HepG2 (cell line): ENCODE results near the gene TNXB. TPM values are rescaled to one million over a fixed set of nuclear protein-coding genes. Genes with fewer than 3 reads are reported as not detected.

Source experiments
- ATAC-seq: fragments of 200-7000 bp; cut with Tn5 transposase; 3 replicates; pipeline ENCODE4 v1.9.1; 2020; ENCODE audit warnings: mild to moderate bottlenecking, moderate library complexity
- BruUV-seq: library from RNA; stranded (reverse); fragments of 400-500 nt; replicated peaks from 2 replicates; lab custom pipeline; 2021; lab: Mats Ljungman, UMichigan
- CTCF ChIA-PET: fragments of 300-600 bp; formaldehyde crosslinking; extraction: SDS; loops from one replicate; lab custom pipeline; 2021; ENCODE audit warnings: low total read pairs, inconsistent platforms, low intra/inter-chr PET ratio; lab: Yijun Ruan, JAX
- POLR2A ChIA-PET: fragments of 350-600 bp; sonication (Branson Sonifier 250); formaldehyde crosslinking; loops from one replicate; lab custom pipeline; 2020; ENCODE audit warnings: antibody characterized with exemption, inconsistent platforms; lab: Yijun Ruan, JAX
- DNase-seq: peaks from one replicate; pipeline ENCODE4 v3.0.0-alpha.2; 2015; ENCODE audit warnings: low spot score
- FAIRE-seq: peaks from 3 replicates; lab custom pipeline; 2011; peaks lifted over from hg19 to GRCh38; lab: Jason Lieb, UNC
- H2AFZ ChIP-seq: one replicate; pipeline ENCODE4 v1.6.1; 2011; ENCODE audit warnings: low read length, inconsistent platforms
- H3K27ac ChIP-seq: fragments of 300-600 bp; 3 replicates; pipeline ENCODE4 v1.8.0; 2011; ENCODE audit warnings: mixed run types, mild to moderate bottlenecking, mixed read lengths, low read length, inconsistent platforms; ENCODE audit not compliant: insufficient read depth; ENCODE audit errors: extremely low read length
- H3K27me3 ChIP-seq, 2 experiments: fragments of 200-600 bp in 1 of 2; 2 replicates in 1 of 2; 3 replicates in 1 of 2; pipeline versions ENCODE4 v1.6.0 to v1.8.0; 2011; ENCODE audit warnings: low read length in 2 of 2, mild to moderate bottlenecking in 2 of 2, moderate library complexity in 2 of 2, inconsistent platforms in 1 of 2; ENCODE audit not compliant: insufficient read depth in 2 of 2, control insufficient read depth in 1 of 2
- H3K36me3 ChIP-seq, 2 experiments: fragments of 200-600 bp in 1 of 2; replicated peaks in 1 of 2; 2 replicates in 1 of 2; 3 replicates in 1 of 2; pipeline versions ENCODE4 v1.5.1 to v1.8.0; 2011; ENCODE audit warnings: low read length in 2 of 2, inconsistent platforms in 1 of 2; ENCODE audit not compliant: insufficient read depth in 2 of 2, control insufficient read depth in 1 of 2
- H3K4me1 ChIP-seq: 2 replicates; pipeline ENCODE4 v1.5.1; 2012; ENCODE audit warnings: low read length, inconsistent platforms; ENCODE audit not compliant: insufficient read depth
- H3K4me2 ChIP-seq: 2 replicates; pipeline ENCODE4 v1.6.0; 2011; ENCODE audit warnings: low read depth, low read length, inconsistent platforms
- H3K4me3 ChIP-seq, 3 experiments: fragments of 200-600 bp in 1 of 3; sonication (generic), shearing (Covaris generic) in 1 of 3; replicated peaks in 1 of 3; 2 replicates each; pipeline ENCODE4 v1.5.1; 2011 to 2016; ENCODE audit warnings: low read length in 3 of 3, inconsistent platforms in 2 of 3, low read depth in 2 of 3, mild to moderate bottlenecking in 2 of 3, control low read depth in 1 of 3, mixed read lengths in 1 of 3; ENCODE audit not compliant: insufficient read depth in 1 of 3
- H3K79me2 ChIP-seq: one replicate; pipeline ENCODE4 v1.6.1; 2011; ENCODE audit warnings: low read length, inconsistent platforms; ENCODE audit not compliant: insufficient read depth
- H3K9ac ChIP-seq: 2 replicates; pipeline ENCODE4 v1.6.0; 2011; ENCODE audit warnings: mild to moderate bottlenecking, low read depth, low read length, inconsistent platforms; ENCODE audit not compliant: insufficient read depth
- H3K9me3 ChIP-seq: 2 replicates; pipeline ENCODE4 v1.5.1; 2012; ENCODE audit warnings: mild to moderate bottlenecking, low read length
- H4K20me1 ChIP-seq: 2 replicates; pipeline ENCODE4 v1.6.0; 2011; ENCODE audit warnings: inconsistent platforms, mild to moderate bottlenecking, low read length, moderate library complexity; ENCODE audit not compliant: insufficient read depth
- ARNT ChIP-seq: fragments of 450-650 bp; IDR thresholded peaks from 2 replicates; pipeline ENCODE4 v1.6.1; 2017
- HDAC1 ChIP-seq: sonication (generic); formaldehyde crosslinking; IDR thresholded peaks from 2 replicates; pipeline ENCODE4 v1.5.1; 2020; ENCODE audit warnings: mild to moderate bottlenecking, missing genetic modification reagents
- MTERF4 ChIP-seq: sonication (generic); formaldehyde crosslinking; IDR thresholded peaks from 2 replicates; pipeline ENCODE4 v1.8.0; 2023; ENCODE audit warnings: mild to moderate bottlenecking, missing genetic modification reagents
- NFYB ChIP-seq: sonication (generic); formaldehyde crosslinking; IDR thresholded peaks from 2 replicates; pipeline ENCODE4 v1.4.0; 2020; ENCODE audit warnings: missing genetic modification reagents
- SKI ChIP-seq: fragments of 450-650 bp; IDR thresholded peaks from one replicate; pipeline ENCODE4 v1.6.1; 2018; ENCODE audit warnings: mild to moderate bottlenecking; ENCODE audit not compliant: partially characterized antibody
- WGBS: methylation state at CpG from one replicate; pipeline ENCODE4 v1.1.6; 2017; ENCODE audit warnings: low lambda C conversion rate; 5-methylcytosine and 5-hydroxymethylcytosine counted together
- in situ Hi-C: cut with HindIII; loops from 2 replicates; pipeline ENCODE4 v1.10.0; 2017; ENCODE audit warnings: low pct_unique_long_range_greater_than_20kb; ENCODE audit not compliant: extremely low pct_ligation_motif_present
- intact Hi-C: fragments of 100-400 bp; cut with micrococcal nuclease; formaldehyde crosslinking; loops from one replicate; pipeline ENCODE4 v1.10.0; 2022; ENCODE audit not compliant: unreplicated experiment
- polyA plus RNA-seq, 8 experiments: library from polyadenylated mRNA; depleted of rRNA in 3 of 8; stranded (reverse) in 7 of 8; unstranded in 1 of 8; fragments of >200 nt; fragmentation: Illumina TruSeq in 4 of 8; extraction: Trizol in 4 of 8; gene quantifications; 2 replicates each; pipeline versions ENCODE4 v1.2.1 to v1.2.3, GENCODE V29; 2011 to 2016; ENCODE audit warnings: low read depth in 4 of 8, missing spikeins in 1 of 8, mixed read lengths in 1 of 8; ENCODE audit not compliant: insufficient read depth in 1 of 8
- total RNA-seq, 5 experiments: library from RNA; depleted of rRNA; stranded (reverse); fragments of >200 nt; fragmentation: Illumina TruSeq; extraction: Trizol; gene quantifications; 2 replicates each; pipeline ENCODE4 v1.2.3, GENCODE V29; 2016; ENCODE audit warnings: low read depth in 1 of 5

TNXB gene
- total and polyA plus RNA-seq, 2 of the 13 experiments (the other 11 are each of a cell fraction or from before 2014, with no cell fraction given), result 1.6 to 2.7 TPM

DNA sequence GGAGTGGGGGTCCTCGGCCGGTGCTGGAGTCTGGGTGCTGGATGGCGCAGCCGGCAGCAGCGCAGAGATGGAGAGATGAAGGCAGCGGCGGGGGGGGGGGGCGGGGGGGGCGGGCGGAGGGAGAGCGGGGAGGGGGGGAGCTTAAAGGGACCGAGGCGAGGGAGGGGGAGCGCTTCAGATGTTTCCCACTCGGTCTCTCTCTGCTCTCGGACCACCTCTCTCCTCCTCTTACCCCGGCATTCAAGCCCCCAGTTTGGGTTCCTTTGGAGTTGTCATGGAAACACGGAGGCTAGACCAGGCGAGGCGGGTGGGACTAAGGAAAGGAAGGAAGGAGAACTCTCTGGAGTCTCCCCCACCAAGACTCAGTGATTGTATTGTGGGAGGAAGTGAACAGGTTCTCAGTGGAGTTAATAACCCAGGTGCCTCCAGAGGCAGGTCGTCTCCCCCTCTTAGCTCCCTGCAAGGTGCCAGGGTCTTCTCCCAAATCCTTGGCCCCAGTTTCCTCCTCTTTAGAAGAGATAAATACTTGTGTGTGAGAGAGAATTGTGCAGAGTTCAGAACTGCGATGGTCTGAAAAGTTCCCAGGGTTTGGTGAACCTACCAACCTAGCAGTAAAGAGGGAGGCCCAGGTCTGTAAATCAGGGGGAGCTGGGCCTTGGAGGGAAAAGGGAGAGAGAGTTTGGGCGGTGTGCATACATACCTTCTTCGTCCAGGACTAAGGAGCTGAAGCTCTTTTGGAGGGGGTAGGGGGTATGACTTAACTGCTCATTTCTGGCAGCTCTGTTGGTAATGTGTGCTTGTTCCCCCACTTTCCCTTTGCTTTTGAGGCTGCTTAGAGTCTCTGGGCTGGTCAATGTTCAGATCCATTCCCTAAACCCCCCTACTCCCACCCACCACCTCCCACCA is 43.0 kb upstream of the TNXB start, which contains the start of gene PRRT1:
TSS of gene PRRT1 (minus strand) at position 77 of the 906 bp plus-strand sequence. CDS start 112 bp downstream, outside the sequence.
- H2AFZ ChIP-seq, result peak within 1 kb of the TSS; percentile 8

More for the DNA sequence above, 43.0 kb upstream of the TNXB start, which contains the start of gene PRRT1:
- H3K4me2 ChIP-seq, result peak within 1 kb of the TSS; percentile 94
- BruUV-seq, result no TSS peak
- no peaks in the 10 kb centered on the region for H4K20me1 ChIP-seq
- peak within 1 kb of the TSS; percentile 88 for H3K27ac ChIP-seq
- WGBS, result 86% methylated on average over 24 of the region's 24 CpGs
- DNase-seq (no peak), ATAC-seq (no peak), FAIRE-seq (no peak)
- in situ Hi-C loops, result loop anchor here (5.0 kb wide), 1 partner anchor 35 kb away; no protein-coding TSS in a partner anchor
- peak within 1 kb of the TSS; percentile 91 for H3K9ac ChIP-seq
- peaks cover 8 to 15% of the 10 kb centered on the region in 2 experiments for H3K36me3 ChIP-seq
- intact Hi-C loops, result no loop called here
- peaks cover 17% of the 10 kb centered on the region for H3K79me2 ChIP-seq
- POLR2A ChIA-PET, result interaction anchor here (0.5 to 2.6 kb wide), 6 partner anchors 12 to 43 kb away, joined by 3 to 35 read pairs (median 4); partner anchors contain the start of genes AGPAT1, ATF6B and FKBPL
- H3K4me3 ChIP-seq, result peak within 1 kb of the TSS; percentile 78 to 91 (median 88)
- TF ChIP-seq MTERF4 (CRISPR knock-in tag) (0 out of 2 replicates have a peak, but pooled peaks have one; percentile 4), SKI (no peak), ARNT (no peak), HDAC1 (CRISPR knock-in tag) (0 out of 2 replicates have a peak, but pooled peaks have one; percentile 22), NFYB (CRISPR knock-in tag) (no peak)
- CTCF ChIA-PET, result interaction anchor here (4.3 kb wide), 1 partner anchor 33 kb away, joined by 97 read pairs; no protein-coding TSS in a partner anchor
- peaks cover 28% of the 10 kb centered on the region for H3K4me1 ChIP-seq
- no peaks in the 10 kb centered on the region; a peak in 1 of 5 replicates for H3K27me3 ChIP-seq
- H3K9me3 ChIP-seq, result no peaks in the 10 kb centered on the region
